Spleen (tissue), 11 donors: Measurements from ENCODE around the gene ALDH3B1. TPM values are rescaled to one million over a fixed set of nuclear protein-coding genes. Genes with fewer than 3 reads are reported as not detected.

ENCODE experiments used
- DNase-seq: peaks from one replicate; pipeline ENCODE4 v3.0.0-alpha.2; 2020
- H3K27ac ChIP-seq, 8 donors: fragments of 200-600 bp; sonication (generic) in 7 of 8; 1 replicate in 4 of 8; 2 replicates in 4 of 8; pipeline versions ENCODE4 v1.5.0 to v1.8.0; 2016 to 2021; ENCODE audit warnings: inconsistent platforms in 4 of 8, mild to moderate bottlenecking in 4 of 8, moderate library complexity in 1 of 8
- H3K27me3 ChIP-seq, 7 donors: fragments of 200-600 bp; sonication (generic) in 6 of 7; replicated peaks in 1 of 7; 1 replicate in 4 of 7; 2 replicates in 3 of 7; pipeline versions ENCODE4 v1.5.0 to v1.8.0; 2016 to 2021; ENCODE audit warnings: inconsistent platforms in 3 of 7, mild to moderate bottlenecking in 1 of 7
- H3K36me3 ChIP-seq, 6 donors: fragments of 200-600 bp; sonication (generic) in 5 of 6; 1 replicate in 4 of 6; 2 replicates in 2 of 6; pipeline versions ENCODE4 v1.5.0 to v1.8.0; 2016 to 2021; ENCODE audit warnings: inconsistent platforms in 2 of 6
- H3K4me1 ChIP-seq, 6 donors: fragments of 200-600 bp; sonication (generic) in 5 of 6; 1 replicate in 3 of 6; 2 replicates in 3 of 6; pipeline versions ENCODE4 v1.5.0 to v1.8.0; 2016 to 2021; ENCODE audit warnings: inconsistent platforms in 3 of 6
- H3K4me3 ChIP-seq, 8 donors: fragments of 200-600 bp; sonication (generic) in 7 of 8; 1 replicate in 4 of 8; 2 replicates in 4 of 8; pipeline versions ENCODE4 v1.5.0 to v1.8.0; 2016 to 2021; ENCODE audit warnings: inconsistent platforms in 4 of 8, mild to moderate bottlenecking in 4 of 8, moderate library complexity in 2 of 8
- H3K9me3 ChIP-seq, 8 donors: fragments of 200-600 bp; sonication (generic) in 7 of 8; 1 replicate in 4 of 8; 2 replicates in 4 of 8; pipeline versions ENCODE4 v1.5.0 to v1.8.0; 2016 to 2021; ENCODE audit warnings: inconsistent platforms in 4 of 8
- CTCF ChIP-seq, 11 experiments: fragments of 200-600 bp in 7 of 11; fragments of 450-650 bp in 4 of 11; sonication (generic) in 4 of 11; IDR thresholded peaks in 8 of 11; conservative IDR thresholded peaks in 3 of 11; 1 replicate in 7 of 11; 2 replicates in 4 of 11; pipeline versions ENCODE4 v1.4.0 to v1.8.0; 2016 to 2021; ENCODE audit warnings: antibody characterized with exemption in 11 of 11, inconsistent platforms in 4 of 11, mild to moderate bottlenecking in 1 of 11
- POLR2A ChIP-seq, 3 donors: fragments of 450-650 bp; IDR thresholded peaks; one replicate each; pipeline ENCODE4 v1.5.1; 2017; ENCODE audit warnings: antibody characterized with exemption in 3 of 3, mild to moderate bottlenecking in 1 of 3
- POLR2AphosphoS5 ChIP-seq, 3 donors: sonication (generic); formaldehyde crosslinking; IDR thresholded peaks; one replicate each; pipeline ENCODE4 v1.5.1; 2017; ENCODE audit warnings: antibody characterized with exemption in 3 of 3
- WGBS, 5 donors: extraction: QIAGEN DNeasy Blood & Tissue Kit in 3 of 5; methylation state at CpG; one replicate each; pipeline versions ENCODE4 v1.1.5 to v1.1.7; 2013 to 2018; 5-methylcytosine and 5-hydroxymethylcytosine counted together
- intact Hi-C: fragments of 100-400 bp; cut with DNase I; formaldehyde crosslinking; loops from one replicate; pipeline ENCODE4 v1.15.0; 2023; ENCODE audit warnings: low total_unique reads
- polyA plus RNA-seq, 3 donors: library from polyadenylated mRNA; stranded (reverse); fragments of 200-250 nt; gene quantifications; one replicate each; pipeline ENCODE4 v1.2.1, GENCODE V29; 2013
- total RNA-seq, 7 donors: library from RNA; depleted of rRNA in 3 of 7; stranded (reverse); fragments of >200 nt in 3 of 7; fragmentation: NEBNext Ultra II Directional in 4 of 7; extraction: Animal tissue kit (Norgen Biotek cat#: 25700) in 4 of 7; gene quantifications; one replicate each; pipeline versions ENCODE4 v1.1.0 to v1.2.1, GENCODE V29; 2016 to 2021
- donor health status: healthy with polysubstance abuse.
- donor health status: DM: no; HTN: no; CAD: no; lungs with moderate emphysema.
- donor health status: DM: no; HTN: no; CAD: no.
- donor health status: Bipolar disorder and iron deficiency.
- donor health status: healthy.
- donor health status: DM: no; HTN: no; CAD: no.
- donor health status: DM: yes; HTN: yes; CAD: no.

Gene ALDH3B1
- total and polyA plus RNA-seq, 10 donors = 7.8 to 46.8 (median 32.0) TPM

DNA sequence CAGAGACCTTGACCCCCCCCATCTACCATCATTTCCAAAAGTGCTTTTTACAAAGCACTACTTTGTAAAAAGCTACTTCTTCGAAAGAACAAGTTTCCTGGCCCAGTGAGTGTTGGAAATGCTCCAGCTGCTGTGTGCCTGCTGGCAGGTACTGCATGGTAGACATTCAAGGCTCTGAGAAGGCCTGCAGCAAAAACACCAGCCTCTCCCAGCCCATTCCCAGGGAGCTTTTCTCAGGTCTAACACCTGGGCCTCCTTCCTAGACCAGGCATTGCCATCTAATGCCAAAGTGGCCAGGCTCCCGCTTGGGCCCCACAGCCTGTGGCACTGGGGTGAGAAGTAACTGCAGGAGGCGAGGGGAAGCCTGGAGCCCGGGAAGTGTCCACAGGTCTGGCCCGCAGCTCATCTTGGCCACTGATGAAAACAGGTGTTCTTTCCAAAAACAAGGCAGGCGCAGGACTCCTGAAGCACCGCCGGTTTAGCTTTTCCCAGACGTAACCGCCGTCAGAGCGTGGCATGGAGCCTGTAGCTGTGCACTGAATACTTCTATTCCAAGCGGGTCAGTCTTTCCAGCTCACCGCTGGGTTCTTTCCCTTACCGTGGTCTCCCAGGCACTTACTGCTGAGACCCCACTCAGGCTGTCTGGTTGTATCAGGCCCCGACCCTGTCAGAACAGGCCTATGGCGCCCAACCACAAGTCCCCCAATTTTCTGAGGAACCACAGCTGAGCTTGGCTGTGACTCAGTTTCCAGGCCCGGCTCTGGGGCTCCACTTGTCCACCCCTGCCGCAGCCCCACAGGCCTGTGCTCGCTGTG lies 27.5 kb downstream of the ALDH3B1 start:
- WGBS, 5 donors = 72 to 87% (median 81%) methylated on average over 18 to 20 of the region's 20 CpGs
- no peaks in the 10 kb centered on the region for H3K27me3 ChIP-seq
- TF ChIP-seq CTCF (IDR thresholded peaks at IDR 0.05 in 8 of 11, conservative IDR thresholded peaks at IDR 0.05 in 3 of 11) = no peak
- TF ChIP-seq POLR2A (IDR thresholded peaks at IDR 0.05) = no peak
- H3K4me3 ChIP-seq = peak overlapping the region in 2 of 8 donors; percentile 90 to 97
- H3K36me3 ChIP-seq = peaks cover 0 to 52% (median 27%) of the 10 kb centered on the region in 6 donors
- H3K9me3 ChIP-seq = no peaks in the 10 kb centered on the region
- peaks cover 40 to 92% (median 67%) of the 10 kb centered on the region in 6 donors for H3K4me1 ChIP-seq
- DNase-seq = peak; percentile 80
- intact Hi-C loops = no loop called here
- peak overlapping the region; percentile 85 to 97 (median 92) for H3K27ac ChIP-seq

DNA sequence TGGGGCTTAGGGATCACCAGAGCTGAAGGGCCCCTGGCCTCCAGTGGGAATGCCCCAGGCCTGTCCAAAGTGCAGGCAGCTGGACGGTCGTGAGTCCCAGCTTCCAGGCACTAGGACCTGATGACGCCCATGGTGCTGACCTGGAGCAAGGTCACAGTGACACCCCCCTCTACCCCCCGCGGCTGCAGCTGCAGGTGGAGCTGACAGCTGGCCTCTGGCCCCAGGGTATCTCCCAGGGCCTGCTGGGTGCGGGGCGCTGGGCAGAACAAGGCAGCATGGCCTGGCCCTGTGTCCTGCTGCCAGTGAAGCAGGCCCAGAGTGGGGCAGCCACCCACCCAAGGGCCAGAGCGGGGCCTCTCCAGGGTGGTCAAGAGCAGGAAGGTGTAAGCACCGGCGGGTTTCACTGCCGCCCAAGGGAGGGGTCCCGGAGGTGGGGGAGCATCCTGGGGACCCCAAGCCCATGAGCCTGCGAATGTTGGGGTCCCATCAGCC lies 28.1 kb downstream of the ALDH3B1 start:
- no peak for TF ChIP-seq POLR2A (IDR thresholded peaks at IDR 0.05)
- no peak for TF ChIP-seq POLR2AphosphoS5 (IDR thresholded peaks at IDR 0.05)
- DNase-seq = peak; percentile 86
- Histone ChIP-seq H3K27me3 (no peaks in the 10 kb centered on the region), H3K4me1 (peaks cover 40 to 92% (median 66%) of the 10 kb centered on the region in 6 donors), H3K4me3 (peak overlapping the region; percentile 67 to 97 (median 86)), H3K9me3 (no peaks in the 10 kb centered on the region), H3K36me3 (peaks cover 0 to 52% (median 29%) of the 10 kb centered on the region in 6 donors), H3K27ac (peak overlapping the region; percentile 85 to 97 (median 92))
- intact Hi-C loops = no loop called here
- 42 to 55% (median 54%) methylated on average over 10 to 13 of the region's 13 CpGs; no CpG with 5 or more reads in 1 of the 5 donors for WGBS, 5 donors

- Histone ChIP-seq H3K27me3 (no peaks in the 10 kb centered on the region), H3K9me3 (no peaks in the 10 kb centered on the region), H3K4me3 (peak within 1 kb of the TSS; percentile 67 to 97 (median 86)), H3K4me1 (peaks cover 40 to 89% (median 66%) of the 10 kb centered on the region in 6 donors), H3K27ac (peak within 1 kb of the TSS; percentile 85 to 97 (median 92)), H3K36me3 (peaks cover 0 to 52% (median 30%) of the 10 kb centered on the region in 6 donors)
- 1 to 8% (median 5%) methylated on average over 27 to 51 of the region's 51 CpGs for WGBS, 5 donors
- peak; percentile 39 to 90 (median 69) for TF ChIP-seq POLR2A (IDR thresholded peaks at IDR 0.05)
- TF ChIP-seq POLR2AphosphoS5 (IDR thresholded peaks at IDR 0.05) = peak; percentile 96 to 98 (median 96)
- TF ChIP-seq CTCF (IDR thresholded peaks at IDR 0.05 in 8 of 11, conservative IDR thresholded peaks at IDR 0.05 in 3 of 11) = peak in 4 of 11 experiments; percentile 18 to 51 (median 38)
- intact Hi-C loops = no loop called here
- DNase-seq = peak; percentile 94
Observed at GRCh38 chr11:68038718-68039525, 28.8 kb downstream of the ALDH3B1 start, which contains the start of gene TCIRG1. TSS of gene TCIRG1 (plus strand) at chr11:68039025. CDS start at chr11:68041272, 2,247 bp downstream.

- H3K27ac ChIP-seq = peak overlapping the region; percentile 85 to 97 (median 92)
- peaks cover 0 to 52% (median 34%) of the 10 kb centered on the region in 6 donors for H3K36me3 ChIP-seq
- H3K27me3 ChIP-seq = no peaks in the 10 kb centered on the region
- DNase-seq = peak; percentile 84
- no peaks in the 10 kb centered on the region for H3K9me3 ChIP-seq
- no peak for TF ChIP-seq POLR2A (IDR thresholded peaks at IDR 0.05)
- TF ChIP-seq CTCF (IDR thresholded peaks at IDR 0.05 in 8 of 11, conservative IDR thresholded peaks at IDR 0.05 in 3 of 11) = no peak
- TF ChIP-seq POLR2AphosphoS5 (IDR thresholded peaks at IDR 0.05) = no peak
- 9 to 28% (median 20%) methylated on average over 6 to 10 of the region's 10 CpGs for WGBS, 5 donors
- peak overlapping the region; percentile 67 to 97 (median 86) for H3K4me3 ChIP-seq
- intact Hi-C loops = no loop called here
- H3K4me1 ChIP-seq = peaks cover 40 to 89% (median 66%) of the 10 kb centered on the region in 6 donors
Observed at GRCh38 chr11:68039526-68040086, 29.5 kb downstream of the ALDH3B1 start.
